K562 (cell line): ENCODE data around the gene GNA14. TPM values are rescaled to one million over a fixed set of nuclear protein-coding genes. Genes with fewer than 3 reads are reported as not detected.

Source experiments
- BHLHE40 ChIP-seq: IDR thresholded peaks from 2 replicates; pipeline ENCODE4 v1.6.1; 2011; ENCODE audit warnings: low read length, improper control_type of control experiment
- CHD7 ChIP-seq: fragments of 200-600 bp; sonication (generic); IDR thresholded peaks from one replicate; pipeline ENCODE4 v1.6.1; 2012; ENCODE audit warnings: mild to moderate bottlenecking, low read depth, low read length, inconsistent platforms
- ZNF586 ChIP-seq: fragments of 450-650 bp; formaldehyde crosslinking; conservative IDR thresholded peaks from 2 replicates; pipeline ENCODE4 v1.4.0; 2020; ENCODE audit warnings: mild to moderate bottlenecking, moderate library complexity
- polyA plus RNA-seq, 8 experiments: library from polyadenylated mRNA; depleted of rRNA in 4 of 8; stranded (reverse) in 5 of 8; unstranded in 3 of 8; fragments of >200 nt; fragmentation: Nextera tagmentation in 2 of 8; fragmentation: Illumina TruSeq in 1 of 8; extraction: Ambion mirVana in 2 of 8; extraction: Trizol in 1 of 8; gene quantifications; 2 replicates each; pipeline versions ENCODE4 v1.2.1 to v1.2.3, GENCODE V29; 2011 to 2014; ENCODE audit warnings: inconsistent platforms in 1 of 8, missing spikeins in 1 of 8
- total RNA-seq, 7 experiments: library from RNA; depleted of rRNA in 6 of 7; stranded (reverse); fragments of >200 nt in 6 of 7; fragmentation: Illumina TruSeq in 2 of 7; extraction: Trizol in 2 of 7; gene quantifications; 2 replicates each; pipeline versions ENCODE4 v1.2.1 to v1.2.3, GENCODE V29; 2011 to 2021; ENCODE audit warnings: low replicate concordance in 1 of 7

GNA14 gene
- total and polyA plus RNA-seq, 9 of the 15 experiments (the other 6 are each of a cell fraction or from before 2014, with no cell fraction given): 0.03 to 0.11 (median 0.03) TPM; not detected in 6

- TF ChIP-seq CHD7: no peak
- no peak for TF ChIP-seq BHLHE40
- TF ChIP-seq ZNF586 (CRISPR knock-in tag): no peak
Measured at GRCh38 chr9:77475641-77476473, 172.3 kb downstream of the GNA14 start (continued).
